Sciatic nerve (tissue), 2 donors: Measurements from ENCODE around the gene MMP8. TPM values are rescaled to one million over a fixed set of nuclear protein-coding genes. Genes with fewer than 3 reads are reported as not detected.
A peak's percentile ranks its signal among the peaks of the same experiment; 100 is the strongest.

ENCODE experiments used
- ATAC-seq: fragments of 200-7000 bp; cut with Tn5 transposase; one replicate; pipeline ENCODE4 v1.9.1; 2020; ENCODE audit warnings: mild to moderate bottlenecking, moderate library complexity
- DNase-seq: peaks from one replicate; pipeline ENCODE4 v3.0.0-alpha.2; 2020; ENCODE audit warnings: low spot score
- intact Hi-C: fragments of 100-400 bp; cut with DNase I; formaldehyde crosslinking; loops from one replicate; pipeline ENCODE4 v1.14.2; 2022
- total RNA-seq: library from RNA; stranded (reverse); fragmentation: NEBNext Ultra II Directional; extraction: Animal tissue kit (Norgen Biotek cat#: 25700); gene quantifications from one replicate; pipeline ENCODE4 v1.2.1, GENCODE V29; 2021
- donor health status: DM: no; HTN: no; CAD: no.
- donor health status: DM: no; HTN: no; CAD: no.

MMP8 gene
- total RNA-seq, 1 donor from 2014 or later = 2.3 TPM

- DNase-seq = no peak
- ATAC-seq = no peak
- intact Hi-C loops = no loop called here
Observed at GRCh38 chr11:102729849-102730815, 5.4 kb upstream of the MMP8 start.

GRCh38 chr11:102727890-102728289 is 3.1 kb upstream of the MMP8 start:
- DNase-seq (no peak), ATAC-seq (no peak)
- intact Hi-C loops = no loop called here

DNA sequence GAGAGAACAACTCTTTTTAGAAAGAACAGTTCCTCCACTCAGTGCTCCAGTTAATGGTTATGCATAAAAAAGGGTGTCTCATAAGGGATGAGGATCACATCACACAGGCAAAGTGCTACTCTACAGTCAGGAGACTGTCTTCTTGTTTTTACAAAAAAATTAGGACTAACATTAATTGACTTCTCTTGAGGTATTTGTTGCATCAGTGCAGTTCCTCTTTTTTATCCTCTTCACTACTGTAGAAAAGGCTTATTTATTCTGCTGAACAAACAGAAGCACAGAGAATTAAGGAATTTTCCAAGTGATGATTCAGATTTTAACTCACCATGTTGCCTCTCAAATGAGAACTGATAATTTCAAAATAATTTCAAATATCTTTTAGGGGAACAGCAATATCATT is 1.9 kb downstream of the MMP8 start:
- DNase-seq (no peak), ATAC-seq (no peak)
- intact Hi-C loops = no loop called here

DNA sequence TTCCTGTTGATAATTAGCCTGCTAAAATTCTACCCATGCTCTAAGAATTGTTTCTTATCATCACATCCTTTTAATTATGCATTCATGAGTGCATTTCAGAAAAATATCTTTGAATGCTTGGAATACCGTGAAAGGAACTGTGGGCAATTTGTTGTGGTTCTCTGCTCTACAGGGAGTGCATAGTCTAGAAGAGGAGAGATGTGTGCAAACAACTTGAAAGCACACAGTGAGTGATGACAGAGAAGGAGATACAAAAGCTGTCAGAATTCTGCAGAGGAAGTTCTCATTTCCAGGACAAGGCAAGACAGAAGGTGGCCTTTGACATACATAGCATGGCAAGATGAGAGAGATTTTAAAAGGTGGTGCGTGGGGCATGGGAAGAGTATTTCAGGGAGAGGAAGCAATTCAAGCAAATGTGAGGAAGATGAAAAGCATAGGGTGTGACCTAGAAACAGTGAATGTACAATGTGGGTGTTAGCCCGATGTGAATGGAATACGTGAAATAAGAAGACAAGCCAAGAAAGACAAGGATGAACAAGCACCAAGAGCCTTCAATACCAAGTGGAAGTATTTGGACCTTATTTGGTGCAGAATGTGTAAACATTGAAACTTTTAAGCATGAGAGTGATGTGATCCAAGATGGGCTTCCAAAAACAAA is 5.0 kb downstream of the MMP8 start:
- ATAC-seq (no peak), DNase-seq (no peak)
- intact Hi-C loops = no loop called here

DNA sequence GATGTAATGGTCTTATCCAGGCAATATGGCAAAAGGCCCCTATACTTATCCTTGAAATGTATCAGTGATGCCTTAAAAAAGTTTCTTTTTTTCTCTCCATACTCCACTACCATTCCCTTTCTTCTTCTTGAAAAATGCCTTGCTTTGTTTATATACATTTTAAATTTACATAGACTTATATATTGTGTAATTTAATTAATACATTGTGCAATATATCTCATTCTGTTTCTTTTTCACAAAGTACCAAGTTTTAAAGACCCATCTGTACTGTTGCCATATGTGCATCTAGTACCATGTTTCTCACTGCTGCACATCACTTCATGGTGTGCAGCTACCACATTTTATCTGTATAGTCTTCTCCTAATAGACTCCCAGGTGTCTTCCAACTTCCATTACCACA is 7.5 kb downstream of the MMP8 start:
- intact Hi-C loops = no loop called here
- DNase-seq (no peak), ATAC-seq (no peak)

GRCh38 chr11:102716527-102716926 is 8.2 kb downstream of the MMP8 start:
- DNase-seq (no peak), ATAC-seq (no peak)
- intact Hi-C loops = no loop called here

DNA sequence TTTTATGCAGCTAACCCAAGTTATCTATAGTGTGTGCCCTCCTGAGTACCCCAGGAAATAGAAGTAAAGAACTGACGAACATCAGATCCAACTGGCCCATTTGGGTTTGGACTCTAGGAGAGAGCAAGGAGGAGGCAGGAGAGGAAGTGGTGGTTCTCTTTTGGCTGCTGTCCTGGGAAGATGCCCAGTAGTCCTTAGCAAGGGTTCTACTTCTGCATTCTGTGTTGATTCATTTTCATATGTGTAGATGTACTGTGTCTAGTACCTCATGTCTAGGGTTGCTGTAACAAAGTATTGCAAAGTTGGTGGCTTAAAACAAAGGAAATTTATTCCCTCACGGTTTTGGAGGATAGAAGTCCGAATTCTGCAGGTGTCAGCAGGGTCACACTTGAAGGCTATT is 12.6 kb downstream of the MMP8 start:
- ATAC-seq (no peak), DNase-seq (no peak)
- intact Hi-C loops = no loop called here

DNA sequence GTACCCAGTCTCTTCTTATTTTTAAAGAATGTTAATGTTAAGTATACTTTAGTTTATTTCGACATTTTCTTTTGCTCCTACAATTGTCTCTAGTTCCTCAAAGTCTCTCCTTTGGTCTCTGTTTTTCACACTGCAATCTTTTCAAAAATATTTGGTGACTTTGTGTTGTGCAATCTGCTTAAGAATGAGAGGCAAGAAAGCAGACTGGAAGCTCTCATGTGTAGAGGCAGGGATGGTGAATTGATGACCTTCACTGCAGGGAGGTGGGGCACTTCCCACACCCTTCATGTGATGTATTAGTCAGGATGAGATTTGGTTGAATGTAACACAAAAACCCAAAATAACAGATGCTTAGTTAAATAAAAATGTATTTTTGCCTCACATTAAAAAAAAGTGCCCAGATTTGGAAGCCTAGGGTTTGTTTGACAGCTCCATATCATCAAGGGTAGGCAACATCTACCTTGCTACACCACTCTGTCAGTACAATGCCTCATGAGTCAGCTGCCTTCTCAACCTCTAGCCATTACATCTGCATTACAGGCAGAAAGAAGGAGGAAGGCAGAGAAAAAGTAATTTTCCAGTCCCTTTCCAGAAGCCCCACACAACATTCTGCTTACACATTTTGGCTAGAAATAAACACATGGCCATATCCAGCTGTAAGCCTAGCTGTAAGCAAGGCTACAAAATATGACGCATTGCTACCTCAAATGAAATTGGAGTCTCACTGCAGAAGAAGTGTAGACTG is 15.4 kb downstream of the MMP8 start:
- ATAC-seq (no peak), DNase-seq (no peak)
- intact Hi-C loops = no loop called here

GRCh38 chr11:102708654-102709053 is 16.1 kb downstream of the MMP8 start:
- DNase-seq = no peak
- ATAC-seq = no peak
- intact Hi-C loops = no loop called here

- intact Hi-C loops = no loop called here
- no peak for DNase-seq
- ATAC-seq = no peak
Observed at GRCh38 chr11:102705626-102706025, 19.1 kb downstream of the MMP8 start, which contains the start of gene MMP27. MMP27 (minus strand) TSS chr11:102705769; CDS start chr11:102705714, 55 bp downstream.

DNA sequence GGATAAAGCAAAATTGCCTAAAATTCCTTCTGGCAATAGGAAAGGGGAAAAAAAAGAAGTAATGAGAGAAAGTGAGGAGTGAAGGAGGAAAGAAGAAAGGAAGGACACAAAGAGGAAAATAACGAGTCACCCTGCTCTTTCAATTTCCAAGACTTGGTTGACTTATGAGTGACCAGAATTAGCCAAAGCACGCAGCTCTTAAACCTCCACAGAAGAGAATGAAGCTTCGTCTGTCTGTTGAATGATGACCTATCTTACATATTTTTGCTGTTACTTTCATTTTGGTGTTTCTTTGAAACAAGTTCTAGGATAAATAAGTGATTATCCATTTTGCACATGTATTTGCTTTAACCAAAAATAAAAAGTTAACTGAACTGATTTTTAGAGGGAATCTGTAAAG is 19.9 kb downstream of the MMP8 start:
- no peak for ATAC-seq
- DNase-seq = no peak
- intact Hi-C loops = no loop called here

GRCh38 chr11:102703826-102704493 is 20.8 kb downstream of the MMP8 start:
- DNase-seq (no peak), ATAC-seq (no peak)
- intact Hi-C loops = no loop called here

DNA sequence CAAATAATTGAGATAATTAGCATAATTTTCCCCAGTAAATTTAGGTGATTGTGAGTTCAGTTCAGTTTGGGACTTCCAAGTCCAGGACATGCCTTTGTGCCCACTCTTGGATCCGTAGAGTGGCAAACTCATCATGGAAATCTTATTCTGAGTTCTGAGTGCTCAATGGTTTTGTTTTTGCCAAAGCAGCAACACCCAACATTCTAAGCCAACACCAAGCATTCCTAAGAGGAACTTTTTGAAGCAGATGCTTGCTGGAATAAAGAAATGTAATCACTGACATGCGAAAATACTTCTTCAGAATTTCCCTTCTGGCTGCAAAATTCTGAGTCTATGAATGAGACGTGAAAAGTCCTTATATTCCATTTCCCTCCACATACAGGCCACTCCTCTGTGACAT is 29.6 kb downstream of the MMP8 start:
- ATAC-seq (no peak), DNase-seq (no peak)
- intact Hi-C loops = no loop called here

DNA sequence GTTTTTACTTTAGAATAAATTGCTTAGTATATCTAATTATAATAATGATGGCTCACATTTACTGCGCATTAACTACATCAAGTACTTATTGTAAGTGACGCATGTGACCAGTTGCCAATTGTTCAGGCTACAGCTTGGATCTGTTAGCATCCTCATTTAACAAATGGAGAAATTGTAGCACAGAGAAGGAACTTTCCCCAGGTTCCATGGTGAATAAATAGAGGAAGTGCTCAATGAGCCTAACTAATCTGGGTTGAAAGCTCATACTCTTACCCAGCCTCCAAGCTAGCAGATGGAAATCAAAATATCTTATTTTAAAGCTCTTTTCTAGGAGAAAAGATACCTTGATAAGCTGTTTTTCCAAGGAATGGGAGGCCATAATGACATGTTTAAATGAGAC is 39.0 kb downstream of the MMP8 start:
- intact Hi-C loops = no loop called here
- DNase-seq (no peak), ATAC-seq (no peak)

GRCh38 chr11:102685338-102685737 is 39.4 kb downstream of the MMP8 start:
- DNase-seq (no peak), ATAC-seq (no peak)
- intact Hi-C loops = no loop called here

DNA sequence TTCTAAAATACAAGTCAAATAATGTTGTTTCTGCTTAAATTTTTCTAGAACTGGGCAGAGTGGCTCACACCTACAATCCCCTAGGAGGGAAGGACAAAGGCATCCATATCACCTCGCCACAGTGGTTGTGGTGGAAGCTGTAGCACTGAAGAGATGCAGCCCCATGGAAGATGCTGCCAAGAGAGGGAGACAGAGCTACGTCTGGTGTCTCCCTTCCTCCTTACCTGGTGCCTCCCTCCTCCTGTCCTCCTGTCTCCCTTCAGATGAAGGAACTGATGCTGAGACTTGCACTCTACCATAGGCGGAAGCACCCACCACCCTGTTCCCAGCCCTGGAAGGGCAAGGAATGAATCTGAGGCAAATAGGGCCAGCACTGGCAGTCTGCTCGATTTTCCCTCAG is 41.5 kb downstream of the MMP8 start:
- no peak for ATAC-seq
- intact Hi-C loops = no loop called here

DNA sequence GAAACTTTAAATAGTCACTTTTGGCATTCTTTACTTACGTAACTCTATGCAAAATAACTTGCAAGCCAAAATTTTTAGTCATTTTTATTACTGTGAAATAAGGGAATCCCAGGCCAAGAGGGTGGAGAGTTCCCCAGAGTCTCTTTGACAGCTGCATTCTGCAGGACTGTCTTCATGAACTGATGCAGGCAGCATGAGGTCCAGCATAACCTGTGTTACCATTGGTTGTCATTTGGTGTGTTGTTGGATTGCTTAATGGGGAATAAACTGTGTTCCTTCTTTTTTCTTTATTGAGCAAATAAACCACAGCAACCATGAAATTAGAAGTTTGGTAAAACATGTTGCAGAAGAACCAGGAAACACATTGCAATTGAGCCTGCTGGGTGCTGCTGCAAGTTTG is 43.8 kb downstream of the MMP8 start:
- DNase-seq (no peak), ATAC-seq (peak; percentile 94)
- intact Hi-C loops = no loop called here

More for the DNA sequence above, 41.5 kb downstream of the MMP8 start:
- no peak for DNase-seq

DNA sequence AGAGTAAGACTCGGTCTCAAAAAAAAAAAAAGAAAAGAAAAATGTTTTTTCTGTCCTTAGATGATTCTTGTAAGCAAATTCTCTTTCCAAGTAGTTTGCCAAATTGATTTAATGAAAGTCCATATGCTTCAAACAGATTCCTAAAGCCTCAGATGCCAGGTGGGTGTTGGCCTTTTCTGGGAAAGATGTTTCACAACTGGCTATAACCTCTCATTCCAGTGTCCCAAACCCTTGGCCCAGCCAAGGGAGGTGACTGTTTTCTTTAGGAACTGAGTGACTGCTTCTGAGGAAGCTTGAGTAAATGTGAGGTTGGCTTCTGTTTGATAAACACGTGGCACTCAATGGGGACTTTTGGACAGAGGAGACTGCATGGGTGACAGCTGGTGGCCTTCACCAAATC is 46.7 kb downstream of the MMP8 start:
- ATAC-seq = no peak
- DNase-seq = no peak
- intact Hi-C loops = no loop called here

- ATAC-seq (no peak), DNase-seq (no peak)
- intact Hi-C loops = no loop called here
Observed at GRCh38 chr11:102676084-102676483, 48.7 kb downstream of the MMP8 start.
